Fibroblast of mammary gland (primary cell): Measurements from ENCODE around the gene PTPRN2.

ENCODE experiments used
- DNase-seq: peaks from one replicate; pipeline ENCODE4 v3.0.0-alpha.2; 2010; ENCODE audit warnings: low read depth
- H3K4me3 ChIP-seq: 2 replicates; pipeline ENCODE4 v1.5.1; 2011; ENCODE audit warnings: low read depth, mild to moderate bottlenecking, low read length, moderate library complexity; ENCODE audit not compliant: control insufficient read depth
- CTCF ChIP-seq: conservative IDR thresholded peaks from 2 replicates; pipeline ENCODE4 v1.5.1; 2011; ENCODE audit warnings: low read depth, low read length, inconsistent platforms; ENCODE audit not compliant: control insufficient read depth, insufficient read depth

Gene PTPRN2

GRCh38 chr7:158244430-158244829 is 343.2 kb downstream of the PTPRN2 start:
- DNase-seq = no peak

GRCh38 chr7:158241919-158242318 is 345.7 kb downstream of the PTPRN2 start:
- H3K4me3 ChIP-seq = no peak overlapping the region
- TF ChIP-seq CTCF = no peak
- no peak for DNase-seq

More at GRCh38 chr7:158244430-158244829, 343.2 kb downstream of the PTPRN2 start:
- no peak for TF ChIP-seq CTCF
- no peak overlapping the region for H3K4me3 ChIP-seq

GRCh38 chr7:158240801-158241200 is 346.8 kb downstream of the PTPRN2 start:
- no peak for TF ChIP-seq CTCF
- no peak overlapping the region for H3K4me3 ChIP-seq
- no peak for DNase-seq

GRCh38 chr7:158239290-158239981 is 348.2 kb downstream of the PTPRN2 start:
- H3K4me3 ChIP-seq = no peak overlapping the region
- TF ChIP-seq CTCF = no peak
- no peak for DNase-seq

GRCh38 chr7:158238616-158239289 is 348.9 kb downstream of the PTPRN2 start:
- no peak for DNase-seq
- no peak overlapping the region for H3K4me3 ChIP-seq
- TF ChIP-seq CTCF = no peak

GRCh38 chr7:158237672-158238335 is 349.8 kb downstream of the PTPRN2 start:
- no peak for TF ChIP-seq CTCF

More at GRCh38 chr7:158237672-158238335, 349.8 kb downstream of the PTPRN2 start:
- H3K4me3 ChIP-seq = no peak overlapping the region
- DNase-seq = no peak
